Measurements from ENCODE around the gene ATXN8OS.

The ATXN8OS gene

GRCh38 chr13:70107498-70108281 lies at the start of gene ATXN8OS:
Gene ATXN8OS (plus strand): TSS chr13:70107826.
- no peak within 1 kb of the TSS for H3K4me3 ChIP-seq (ENCODE audit: low read length)
- H3K4me1 ChIP-seq (ENCODE audit: control insufficient read depth, insufficient read depth, low read length) = no peaks in the 10 kb centered on the region
- H3K36me3 ChIP-seq (ENCODE audit: control insufficient read depth, insufficient read depth, low read length) = no peaks in the 10 kb centered on the region
- no peak within 1 kb of the TSS for H3K27ac ChIP-seq (ENCODE audit: low read depth, low read length)
- H3K9ac ChIP-seq (ENCODE audit: low read length) = no peak within 1 kb of the TSS
- H3K27me3 ChIP-seq (ENCODE audit: control insufficient read depth, insufficient read depth, low read length) = no peaks in the 10 kb centered on the region

DNA sequence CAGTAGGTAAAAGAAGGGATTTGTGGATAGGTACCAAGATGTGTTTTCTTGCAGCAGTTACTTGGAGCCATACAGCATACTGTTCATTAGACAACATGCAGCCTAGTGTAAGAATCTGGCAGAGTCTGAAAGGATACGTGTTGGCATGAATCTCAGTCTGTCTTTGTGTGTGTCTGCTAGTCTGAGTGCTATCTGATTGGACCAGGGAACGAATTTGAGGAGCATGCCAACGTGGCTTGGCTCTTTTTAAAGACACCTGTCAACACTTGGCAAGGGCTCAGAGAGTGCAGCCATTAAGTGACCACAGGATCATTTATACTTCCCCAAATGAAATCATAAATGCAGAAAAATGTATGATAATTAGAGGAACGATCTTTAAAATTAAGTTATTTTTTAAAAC lies 27.6 kb upstream of the ATXN8OS start:
- Histone ChIP-seq H3K27me3 (ENCODE audit: control insufficient read depth, insufficient read depth, low read length) (no peaks in the 10 kb centered on the region), H3K9ac (ENCODE audit: low read length) (no peak overlapping the region), H3K4me1 (ENCODE audit: control insufficient read depth, insufficient read depth, low read length) (no peaks in the 10 kb centered on the region), H3K36me3 (ENCODE audit: control insufficient read depth, insufficient read depth, low read length) (no peaks in the 10 kb centered on the region), H3K27ac (ENCODE audit: low read depth, low read length) (no peak overlapping the region), H3K4me3 (ENCODE audit: low read length) (no peak overlapping the region)

DNA sequence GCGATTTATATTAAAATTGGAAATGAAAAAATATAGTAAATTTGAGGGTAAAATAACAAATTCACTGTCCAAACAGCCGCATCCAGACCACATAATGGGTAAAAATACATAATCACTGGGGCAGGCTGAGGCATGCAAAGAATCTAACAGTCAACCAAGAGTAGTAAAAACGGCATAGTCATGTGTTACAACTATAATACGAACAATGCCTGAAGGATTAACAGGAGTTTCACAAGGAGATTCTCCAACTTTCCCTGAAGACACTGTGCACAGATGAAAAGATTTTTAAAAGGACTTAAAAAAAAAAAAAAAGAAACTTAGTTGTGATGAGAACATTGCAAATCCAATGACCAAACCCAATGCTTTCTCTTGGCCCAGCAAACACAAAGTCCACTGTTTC lies 20.4 kb upstream of the ATXN8OS start:
- no peaks in the 10 kb centered on the region for H3K4me1 ChIP-seq (ENCODE audit: control insufficient read depth, insufficient read depth, low read length)
- H3K36me3 ChIP-seq (ENCODE audit: control insufficient read depth, insufficient read depth, low read length) = no peaks in the 10 kb centered on the region
- H3K4me3 ChIP-seq (ENCODE audit: low read length) = no peak overlapping the region
- no peak overlapping the region for H3K27ac ChIP-seq (ENCODE audit: low read depth, low read length)
- H3K27me3 ChIP-seq (ENCODE audit: control insufficient read depth, insufficient read depth, low read length) = no peaks in the 10 kb centered on the region
- no peak overlapping the region for H3K9ac ChIP-seq (ENCODE audit: low read length)

DNA sequence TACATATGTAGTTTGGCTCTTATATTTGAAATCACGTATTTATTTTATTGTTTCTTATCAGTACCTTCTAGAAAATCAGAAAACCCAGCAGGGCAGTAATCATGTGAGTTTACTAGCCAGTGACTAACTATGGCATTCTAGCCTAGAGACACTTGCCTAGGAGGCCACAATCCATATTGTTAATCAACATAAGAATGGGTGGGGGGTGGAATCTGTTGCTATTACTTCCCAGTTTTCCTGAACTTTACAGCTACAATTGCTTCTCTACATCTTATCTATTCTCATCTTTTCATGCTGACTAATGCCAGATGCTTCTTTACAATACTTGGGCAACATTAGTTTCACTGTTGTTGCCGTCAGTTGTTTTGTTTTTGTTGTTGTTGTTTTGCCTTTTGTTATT lies 18.7 kb upstream of the ATXN8OS start:
- Histone ChIP-seq H3K4me3 (ENCODE audit: low read length) (no peak overlapping the region), H3K27me3 (ENCODE audit: control insufficient read depth, insufficient read depth, low read length) (no peaks in the 10 kb centered on the region), H3K36me3 (ENCODE audit: control insufficient read depth, insufficient read depth, low read length) (no peaks in the 10 kb centered on the region), H3K27ac (ENCODE audit: low read depth, low read length) (no peak overlapping the region), H3K9ac (ENCODE audit: low read length) (no peak overlapping the region), H3K4me1 (ENCODE audit: control insufficient read depth, insufficient read depth, low read length) (no peaks in the 10 kb centered on the region)

DNA sequence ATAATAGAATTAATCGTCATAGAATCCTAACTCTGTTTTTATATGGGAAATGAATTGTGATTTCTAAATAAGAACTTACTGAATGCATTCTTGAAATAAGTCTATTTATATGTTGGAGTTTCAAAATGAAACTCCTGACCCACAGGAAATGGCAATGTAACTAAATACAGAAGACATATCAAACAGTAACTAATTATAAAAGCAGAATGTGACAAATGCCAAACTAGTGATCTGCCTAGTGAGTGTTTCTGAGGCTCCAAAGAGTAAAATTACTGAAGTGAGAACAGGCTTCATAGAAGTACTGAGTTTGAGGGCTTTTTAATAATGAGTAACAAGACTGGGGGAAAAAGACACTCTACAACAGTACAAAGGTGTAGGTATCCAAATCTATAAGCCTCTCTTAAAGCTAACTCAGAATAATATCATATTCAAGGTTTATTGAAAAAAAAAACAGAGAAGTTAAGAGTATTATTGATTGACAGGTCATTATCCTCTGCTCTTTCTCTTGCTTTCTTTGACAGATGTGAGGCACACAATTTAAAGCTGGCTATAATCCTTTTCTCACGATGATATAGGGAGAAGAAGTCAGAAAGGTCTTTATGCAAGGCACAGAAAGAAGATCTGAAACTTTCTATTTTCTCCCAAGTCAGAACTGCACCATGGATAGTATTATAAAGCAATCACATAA lies 17.4 kb upstream of the ATXN8OS start:
- Histone ChIP-seq H3K4me3 (ENCODE audit: low read length) (no peak overlapping the region), H3K9ac (ENCODE audit: low read length) (no peak overlapping the region), H3K27me3 (ENCODE audit: control insufficient read depth, insufficient read depth, low read length) (no peaks in the 10 kb centered on the region)

GRCh38 chr13:70098669-70099068 lies 9.0 kb upstream of the ATXN8OS start:
- H3K4me1 ChIP-seq (ENCODE audit: control insufficient read depth, insufficient read depth, low read length) = no peaks in the 10 kb centered on the region
- H3K27me3 ChIP-seq (ENCODE audit: control insufficient read depth, insufficient read depth, low read length) = no peaks in the 10 kb centered on the region
- H3K36me3 ChIP-seq (ENCODE audit: control insufficient read depth, insufficient read depth, low read length) = no peaks in the 10 kb centered on the region
- H3K9ac ChIP-seq (ENCODE audit: low read length) = no peak overlapping the region
- no peak overlapping the region for H3K27ac ChIP-seq (ENCODE audit: low read depth, low read length)
- H3K4me3 ChIP-seq (ENCODE audit: low read length) = no peak overlapping the region

More for the DNA sequence above, 17.4 kb upstream of the ATXN8OS start:
- Histone ChIP-seq H3K36me3 (ENCODE audit: control insufficient read depth, insufficient read depth, low read length) (no peaks in the 10 kb centered on the region), H3K27ac (ENCODE audit: low read depth, low read length) (no peak overlapping the region), H3K4me1 (ENCODE audit: control insufficient read depth, insufficient read depth, low read length) (no peaks in the 10 kb centered on the region)

- no peaks in the 10 kb centered on the region for H3K4me1 ChIP-seq (ENCODE audit: control insufficient read depth, insufficient read depth, low read length)
- no peaks in the 10 kb centered on the region for H3K27me3 ChIP-seq (ENCODE audit: control insufficient read depth, insufficient read depth, low read length)
- H3K9ac ChIP-seq (ENCODE audit: low read length) = no peak overlapping the region
- H3K36me3 ChIP-seq (ENCODE audit: control insufficient read depth, insufficient read depth, low read length) = no peaks in the 10 kb centered on the region
- no peak overlapping the region for H3K27ac ChIP-seq (ENCODE audit: low read depth, low read length)
- no peak overlapping the region for H3K4me3 ChIP-seq (ENCODE audit: low read length)
Measured at GRCh38 chr13:70104481-70104880, 3.1 kb upstream of the ATXN8OS start.

DNA sequence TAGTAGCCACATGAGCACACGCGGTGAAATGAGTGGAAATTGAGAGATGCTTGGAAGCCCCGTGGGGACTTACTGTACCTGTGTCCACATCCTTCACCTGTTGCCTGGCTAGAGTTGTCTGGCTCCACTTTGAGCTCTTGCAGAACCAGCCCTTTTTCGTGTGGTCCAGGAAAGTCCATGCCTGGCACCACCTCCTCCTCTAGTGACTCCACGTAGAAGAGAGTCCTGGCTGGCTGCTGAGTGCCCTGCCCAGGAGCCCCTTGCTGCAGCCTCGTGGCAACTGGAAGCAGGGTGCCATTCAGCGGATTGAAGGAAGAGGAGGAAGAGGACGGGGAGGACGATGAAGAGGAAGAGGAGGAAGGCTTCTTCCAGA lies 515 bp upstream of the ATXN8OS start:
- no peaks in the 10 kb centered on the region for H3K27me3 ChIP-seq (ENCODE audit: control insufficient read depth, insufficient read depth, low read length)
- no peak overlapping the region for H3K4me3 ChIP-seq (ENCODE audit: low read length)
- no peak overlapping the region for H3K27ac ChIP-seq (ENCODE audit: low read depth, low read length)
- no peaks in the 10 kb centered on the region for H3K4me1 ChIP-seq (ENCODE audit: control insufficient read depth, insufficient read depth, low read length)
- H3K36me3 ChIP-seq (ENCODE audit: control insufficient read depth, insufficient read depth, low read length) = no peaks in the 10 kb centered on the region
- H3K9ac ChIP-seq (ENCODE audit: low read length) = no peak overlapping the region

DNA sequence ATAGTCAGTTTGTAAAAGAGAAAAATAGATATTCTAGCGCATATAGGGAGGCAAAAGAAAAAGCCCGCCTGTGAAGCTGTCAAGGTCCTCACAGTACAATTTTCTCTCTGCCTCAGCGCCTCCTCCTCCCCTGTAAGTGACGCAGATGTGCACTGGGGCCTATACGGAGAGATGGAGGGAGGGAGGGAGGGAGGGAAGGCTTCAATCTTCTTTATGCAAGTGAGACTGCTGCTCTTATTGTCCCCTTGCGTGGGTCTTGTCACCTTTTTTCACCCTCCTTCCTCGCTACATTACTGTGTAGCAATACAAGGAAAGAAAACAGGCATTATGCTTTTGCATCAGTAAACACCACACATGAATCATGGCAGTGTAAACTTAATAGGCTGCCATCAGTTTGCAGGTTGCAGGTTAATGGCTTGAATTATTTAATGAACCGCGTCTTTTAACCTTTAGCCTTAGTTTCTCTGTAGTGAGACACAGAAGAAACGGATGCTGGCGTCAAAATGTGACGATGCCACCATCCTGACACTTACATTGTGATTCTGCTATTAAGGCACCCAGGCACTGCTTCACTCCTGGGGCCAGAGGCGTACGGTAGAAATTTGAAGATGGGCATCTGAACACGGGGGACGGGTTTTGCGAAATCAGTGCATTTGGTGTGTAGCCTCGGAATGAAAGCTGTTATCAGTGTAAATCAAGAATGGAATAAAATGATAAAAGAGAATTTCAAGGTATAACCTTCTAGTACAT lies 905 bp downstream of the ATXN8OS start, which contains the start of gene KLHL1:
Gene KLHL1 (minus strand): TSS at position 97 of the 750 bp plus-strand sequence. CDS start 753 bp downstream, outside the sequence.
- no peak within 1 kb of the TSS for H3K4me3 ChIP-seq (ENCODE audit: low read length)
- H3K27me3 ChIP-seq (ENCODE audit: control insufficient read depth, insufficient read depth, low read length) = no peaks in the 10 kb centered on the region
- no peak within 1 kb of the TSS for H3K27ac ChIP-seq (ENCODE audit: low read depth, low read length)
- no peaks in the 10 kb centered on the region for H3K4me1 ChIP-seq (ENCODE audit: control insufficient read depth, insufficient read depth, low read length)
- no peak within 1 kb of the TSS for H3K9ac ChIP-seq (ENCODE audit: low read length)
- H3K36me3 ChIP-seq (ENCODE audit: control insufficient read depth, insufficient read depth, low read length) = no peaks in the 10 kb centered on the region

DNA sequence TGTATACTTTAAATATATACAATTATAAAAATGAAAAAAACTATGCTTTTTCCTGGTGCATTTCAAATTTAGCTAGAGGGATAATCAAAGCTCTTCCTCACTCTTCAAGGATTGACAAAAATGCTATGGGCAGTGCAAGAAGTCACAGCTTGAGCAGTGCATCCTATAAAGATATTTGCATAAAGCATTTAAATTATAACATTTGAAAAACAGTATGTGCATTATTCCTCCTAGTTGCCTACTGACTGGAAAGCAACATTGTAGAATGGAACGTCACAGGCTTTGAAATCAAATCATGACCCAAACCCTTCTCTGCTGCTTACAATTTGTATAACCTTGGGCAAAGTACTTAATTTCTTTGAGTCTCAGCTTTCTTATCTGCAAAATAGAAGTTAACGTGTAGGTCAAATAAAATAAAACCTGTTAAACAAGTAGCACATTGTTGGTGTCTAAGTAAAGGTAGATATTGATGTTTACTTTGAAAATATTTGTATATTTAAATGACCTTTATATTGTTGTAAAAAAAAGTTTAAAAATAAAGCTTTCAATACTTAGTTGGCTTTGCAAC lies 9.8 kb downstream of the ATXN8OS start:
- H3K4me1 ChIP-seq (ENCODE audit: control insufficient read depth, insufficient read depth, low read length) = no peaks in the 10 kb centered on the region
- H3K27me3 ChIP-seq (ENCODE audit: control insufficient read depth, insufficient read depth, low read length) = no peaks in the 10 kb centered on the region
- H3K9ac ChIP-seq (ENCODE audit: low read length) = no peak overlapping the region
- H3K36me3 ChIP-seq (ENCODE audit: control insufficient read depth, insufficient read depth, low read length) = no peaks in the 10 kb centered on the region
- H3K27ac ChIP-seq (ENCODE audit: low read depth, low read length) = no peak overlapping the region
- H3K4me3 ChIP-seq (ENCODE audit: low read length) = no peak overlapping the region

DNA sequence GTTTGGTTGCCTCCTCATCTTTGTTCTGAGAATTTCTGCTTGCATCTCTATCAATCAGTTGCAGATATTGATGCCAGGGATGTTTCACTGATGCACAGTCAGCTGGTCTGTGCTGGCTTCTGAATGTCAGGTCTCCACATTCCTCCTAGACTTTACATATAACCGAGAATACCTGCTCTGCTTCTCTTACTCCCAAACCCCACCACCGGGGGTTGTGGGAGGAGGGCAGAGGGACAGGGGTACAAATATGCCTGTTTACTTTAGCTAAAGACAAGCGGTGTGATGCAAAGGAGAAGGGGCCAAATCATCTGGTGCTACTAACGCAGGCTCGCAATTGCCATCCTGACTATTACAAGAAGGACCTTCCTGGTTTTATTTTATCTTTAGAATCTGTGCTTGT lies 18.1 kb downstream of the ATXN8OS start:
- Histone ChIP-seq H3K4me1 (ENCODE audit: control insufficient read depth, insufficient read depth, low read length) (no peaks in the 10 kb centered on the region), H3K36me3 (ENCODE audit: control insufficient read depth, insufficient read depth, low read length) (no peaks in the 10 kb centered on the region), H3K9ac (ENCODE audit: low read length) (no peak overlapping the region), H3K4me3 (ENCODE audit: low read length) (no peak overlapping the region), H3K27me3 (ENCODE audit: control insufficient read depth, insufficient read depth, low read length) (no peaks in the 10 kb centered on the region), H3K27ac (ENCODE audit: low read depth, low read length) (no peak overlapping the region)

- Histone ChIP-seq H3K9ac (ENCODE audit: low read length) (no peak overlapping the region), H3K27me3 (ENCODE audit: control insufficient read depth, insufficient read depth, low read length) (no peaks in the 10 kb centered on the region), H3K27ac (ENCODE audit: low read depth, low read length) (no peak overlapping the region), H3K4me1 (ENCODE audit: control insufficient read depth, insufficient read depth, low read length) (no peaks in the 10 kb centered on the region), H3K4me3 (ENCODE audit: low read length) (no peak overlapping the region), H3K36me3 (ENCODE audit: control insufficient read depth, insufficient read depth, low read length) (no peaks in the 10 kb centered on the region)
Measured at GRCh38 chr13:70128098-70128497, 20.5 kb downstream of the ATXN8OS start.

Measured in rectal smooth muscle tissue (tissue), 1 donor.